ENCODE results near the gene NKPD1.
"Not testable (repeated sequence)": the region's sequence is repeated elsewhere in the genome, so short reads cannot be mapped to it uniquely, and the experiment has no call there.

NKPD1 gene

GRCh38 chr19:45136507-45137178 lies 24.1 kb downstream of the NKPD1 start:
- no peak for DNase-seq

GRCh38 chr19:45135176-45135885 lies 25.5 kb downstream of the NKPD1 start:
- DNase-seq, result no peak

- no peak for DNase-seq
Observed at GRCh38 chr19:45133661-45134060, 27.1 kb downstream of the NKPD1 start.

GRCh38 chr19:45130888-45131615 lies 29.7 kb downstream of the NKPD1 start:
- DNase-seq, result peak; percentile 23

GRCh38 chr19:45130236-45130635 lies 30.5 kb downstream of the NKPD1 start:
- no peak for DNase-seq

- no peak for DNase-seq
Observed at GRCh38 chr19:45128806-45129205, 32.0 kb downstream of the NKPD1 start.

- no peak for DNase-seq
Observed at GRCh38 chr19:45128146-45128545, 32.6 kb downstream of the NKPD1 start.

GRCh38 chr19:45126654-45127053 lies 34.1 kb downstream of the NKPD1 start:
- no peak for DNase-seq

- peak; percentile 43 for DNase-seq
Observed at GRCh38 chr19:45125975-45126493, 34.7 kb downstream of the NKPD1 start.

GRCh38 chr19:45125360-45125759 lies 35.4 kb downstream of the NKPD1 start:
- no peak for DNase-seq

GRCh38 chr19:45124021-45124420 lies 36.8 kb downstream of the NKPD1 start:
- no peak for DNase-seq

GRCh38 chr19:45123440-45123850 lies 37.3 kb downstream of the NKPD1 start:
- DNase-seq, result no peak

- no peak for DNase-seq
Observed at GRCh38 chr19:45122832-45123231, 38.0 kb downstream of the NKPD1 start.

- no peak for DNase-seq
Observed at GRCh38 chr19:45121827-45122345, 38.9 kb downstream of the NKPD1 start.

- no peak for DNase-seq
Observed at GRCh38 chr19:45119582-45119981, 41.2 kb downstream of the NKPD1 start.

GRCh38 chr19:45118591-45119355 lies 42.0 kb downstream of the NKPD1 start:
- DNase-seq, result not testable (repeated sequence)

GRCh38 chr19:45118106-45118505 lies 42.7 kb downstream of the NKPD1 start:
- DNase-seq, result no peak

GRCh38 chr19:45117671-45118070 lies 43.1 kb downstream of the NKPD1 start:
- no peak for DNase-seq

GRCh38 chr19:45117167-45117594 lies 43.6 kb downstream of the NKPD1 start:
- no peak for DNase-seq

GRCh38 chr19:45115809-45116615 lies 44.8 kb downstream of the NKPD1 start:
- DNase-seq, result no peak

GRCh38 chr19:45114116-45114515 lies 46.7 kb downstream of the NKPD1 start:
- DNase-seq, result no peak

GRCh38 chr19:45113628-45114027 lies 47.2 kb downstream of the NKPD1 start:
- no peak for DNase-seq
